HG02759 (cell line): ENCODE data around the gene FOSB.
A peak's percentile ranks its signal among the peaks of the same experiment; 100 is the strongest.

ENCODE experiments used
- ATAC-seq: cut with Tn5 transposase; IDR thresholded peaks from one replicate; pipeline ENCODE4 v1.9.1; 2021; ENCODE audit warnings: mild to moderate bottlenecking, moderate library complexity; ENCODE audit not compliant: unreplicated experiment

FOSB gene

DNA sequence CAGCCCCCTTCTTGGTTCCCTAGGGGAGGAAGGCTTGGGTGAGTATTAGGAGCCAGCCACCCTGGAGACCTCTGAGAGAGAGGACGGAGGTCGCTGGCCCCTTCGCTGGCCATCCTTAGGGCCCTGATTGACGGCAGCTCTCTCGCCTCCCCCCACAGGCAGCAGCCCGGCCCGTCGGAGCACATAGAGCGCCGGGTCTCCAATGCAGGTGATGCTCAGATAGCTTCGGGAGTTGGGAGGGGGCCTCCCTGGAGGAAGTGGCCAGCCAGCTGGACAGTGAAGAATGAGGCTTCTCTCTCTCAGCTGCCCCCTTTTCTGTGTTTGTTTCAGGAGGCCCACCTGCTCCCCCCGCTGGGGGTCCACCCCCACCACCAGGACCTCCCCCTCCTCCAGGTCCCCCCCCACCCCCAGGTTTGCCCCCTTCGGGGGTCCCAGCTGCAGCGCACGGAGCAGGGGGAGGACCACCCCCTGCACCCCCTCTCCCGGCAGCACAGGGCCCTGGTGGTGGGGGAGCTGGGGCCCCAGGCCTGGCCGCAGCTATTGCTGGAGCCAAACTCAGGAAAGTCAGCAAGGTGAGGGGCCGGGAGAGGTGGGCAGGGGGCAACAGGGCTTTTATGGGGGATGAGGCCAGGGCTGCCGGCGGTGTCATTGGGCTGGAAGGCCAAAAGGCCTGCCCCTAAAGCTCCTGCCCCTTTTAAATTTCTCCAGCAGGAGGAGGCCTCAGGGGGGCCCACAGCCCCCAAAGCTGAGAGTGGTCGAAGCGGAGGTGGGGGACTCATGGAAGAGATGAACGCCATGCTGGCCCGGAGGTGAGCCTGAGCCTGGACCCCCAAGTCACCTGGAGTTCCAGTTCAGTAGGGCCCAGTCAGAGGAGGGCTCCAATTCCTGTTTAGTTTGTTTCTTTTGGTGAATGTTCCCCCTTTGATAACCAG is 54.5 kb downstream of the FOSB start:
- ATAC-seq: no peak

DNA sequence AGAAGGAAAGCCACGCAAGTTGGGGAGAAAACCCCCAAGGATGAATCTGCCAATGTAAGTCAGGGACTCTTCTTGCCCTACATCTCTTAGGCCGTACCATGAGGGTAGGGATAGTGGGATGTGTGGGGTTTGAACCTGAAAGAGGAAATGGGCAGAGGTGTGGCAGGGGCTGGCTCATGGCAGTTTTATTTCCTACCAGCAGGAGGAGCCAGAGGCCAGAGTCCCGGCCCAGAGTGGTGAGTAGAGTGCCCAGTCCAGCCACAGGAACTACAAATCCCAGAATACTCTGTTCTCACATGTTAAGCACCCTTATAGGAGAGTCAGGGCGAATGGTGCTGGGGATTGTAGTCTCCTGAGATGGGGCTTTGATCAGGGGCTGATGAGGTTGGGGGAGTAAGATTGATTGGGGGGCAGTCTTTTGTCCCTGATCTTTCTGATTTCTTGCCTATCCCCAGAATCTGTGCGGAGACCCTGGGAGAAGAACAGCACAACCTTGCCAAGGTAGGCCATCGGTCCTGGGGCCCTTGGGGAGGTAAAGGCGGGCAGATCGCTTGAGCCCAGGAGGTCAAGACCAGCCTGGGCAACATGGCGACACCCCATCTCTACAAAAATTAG is 56.0 kb downstream of the FOSB start:
- peak; percentile 80 for ATAC-seq

DNA sequence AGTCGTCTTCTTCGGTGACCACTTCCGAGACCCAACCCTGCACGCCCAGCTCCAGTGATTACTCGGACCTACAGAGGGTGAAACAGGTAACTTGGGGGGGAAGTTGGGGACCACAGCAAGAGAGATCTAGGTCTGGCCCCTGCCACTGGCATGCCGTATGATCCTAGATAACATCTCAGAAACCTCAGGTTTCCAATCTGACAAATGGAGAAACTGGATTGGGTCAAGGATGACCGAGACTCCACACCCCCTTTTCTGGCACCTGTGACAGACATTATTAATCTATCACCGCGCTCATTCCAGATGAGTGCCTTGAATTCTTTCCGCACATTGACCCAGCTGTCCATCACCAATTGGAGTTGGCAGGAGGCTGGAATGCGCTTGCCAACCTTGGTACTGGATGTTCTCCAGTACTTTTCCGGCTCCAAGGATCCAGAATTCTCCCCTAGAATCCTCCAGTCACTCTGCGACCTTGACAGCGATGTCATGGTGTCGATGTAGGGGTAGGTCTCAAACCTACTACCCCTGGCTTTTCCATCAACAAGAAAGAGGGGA is 56.9 kb downstream of the FOSB start:
- no peak for ATAC-seq
